Activated naive CD4-positive, alpha-beta T cell treated with anti-CD3 and anti-CD28 coated beads, Interleukin-2, amount 50 U/mL, for 24 hours (primary cell): ENCODE measurements around the gene PMCH.
"Not testable (repeated sequence)": the region's sequence is repeated elsewhere in the genome, so short reads cannot be mapped to it uniquely, and the experiment has no call there.

Source experiments
- H3K27ac Mint-ChIP-seq: one replicate; pipeline ENCODE4 v1.8.0; 2021; ENCODE audit warnings: mild to moderate bottlenecking, mixed read lengths
- H3K27me3 Mint-ChIP-seq: one replicate; pipeline ENCODE4 v1.8.0; 2021; ENCODE audit warnings: mixed read lengths
- H3K36me3 Mint-ChIP-seq: one replicate; pipeline ENCODE4 v1.8.0; 2021; ENCODE audit warnings: mixed read lengths
- H3K4me1 Mint-ChIP-seq: one replicate; pipeline ENCODE4 v1.8.0; 2021; ENCODE audit warnings: mixed read lengths
- H3K4me3 Mint-ChIP-seq: one replicate; pipeline ENCODE4 v1.8.0; 2021; ENCODE audit warnings: mild to moderate bottlenecking, mixed read lengths
- H3K9me3 Mint-ChIP-seq: one replicate; pipeline ENCODE4 v1.8.0; 2021; ENCODE audit warnings: mixed read lengths

Gene PMCH

GRCh38 chr12:102171951-102172350 lies 25.7 kb downstream of the PMCH start:
- no peaks in the 10 kb centered on the region for H3K27me3 Mint-ChIP-seq
- H3K27ac Mint-ChIP-seq, result no peak overlapping the region
- H3K36me3 Mint-ChIP-seq, result no peaks in the 10 kb centered on the region
- no peaks in the 10 kb centered on the region for H3K4me1 Mint-ChIP-seq
- H3K4me3 Mint-ChIP-seq, result no peak overlapping the region
- no peaks in the 10 kb centered on the region for H3K9me3 Mint-ChIP-seq

- Mint-ChIP-seq H3K27ac (no peak overlapping the region), H3K36me3 (no peaks in the 10 kb centered on the region), H3K4me3 (no peak overlapping the region), H3K4me1 (no peaks in the 10 kb centered on the region), H3K27me3 (no peaks in the 10 kb centered on the region), H3K9me3 (no peaks in the 10 kb centered on the region)
Observed at GRCh38 chr12:102169922-102170621, 27.6 kb downstream of the PMCH start.

GRCh38 chr12:102167821-102168604 lies 29.6 kb downstream of the PMCH start:
- Mint-ChIP-seq H3K27ac (peak overlapping the region; percentile 10), H3K4me3 (no peak overlapping the region), H3K4me1 (no peaks in the 10 kb centered on the region), H3K27me3 (no peaks in the 10 kb centered on the region), H3K9me3 (no peaks in the 10 kb centered on the region), H3K36me3 (peaks cover 2% of the 10 kb centered on the region)

GRCh38 chr12:102163383-102163782 lies 34.2 kb downstream of the PMCH start:
- no peaks in the 10 kb centered on the region for H3K9me3 Mint-ChIP-seq
- H3K27me3 Mint-ChIP-seq, result no peaks in the 10 kb centered on the region
- peaks cover 2% of the 10 kb centered on the region for H3K36me3 Mint-ChIP-seq
- no peak overlapping the region for H3K4me3 Mint-ChIP-seq
- H3K4me1 Mint-ChIP-seq, result no peaks in the 10 kb centered on the region
- no peak overlapping the region for H3K27ac Mint-ChIP-seq

- H3K9me3 Mint-ChIP-seq, H3K4me1 Mint-ChIP-seq, H3K27me3 Mint-ChIP-seq, H3K27ac Mint-ChIP-seq, H3K4me3 Mint-ChIP-seq, H3K36me3 Mint-ChIP-seq: not testable (repeated sequence)
Observed at GRCh38 chr12:102155206-102155605, 42.4 kb downstream of the PMCH start.

- not testable (repeated sequence) for H3K4me3 Mint-ChIP-seq, H3K27ac Mint-ChIP-seq, H3K36me3 Mint-ChIP-seq, H3K4me1 Mint-ChIP-seq, H3K9me3 Mint-ChIP-seq, H3K27me3 Mint-ChIP-seq
Observed at GRCh38 chr12:102147062-102147587, 50.5 kb downstream of the PMCH start.
